Gastroesophageal sphincter (tissue), 3 donors: ENCODE data around the gene TMC1.

ENCODE experiments used
- CTCF ChIP-seq, 4 experiments: fragments of 200-600 bp in 2 of 4; fragments of 450-650 bp in 2 of 4; sonication (generic) in 1 of 4; IDR thresholded peaks; one replicate each; pipeline ENCODE4 v1.5.1; 2017 to 2019; ENCODE audit warnings: antibody characterized with exemption in 4 of 4, mild to moderate bottlenecking in 2 of 4, moderate library complexity in 2 of 4
- EP300 ChIP-seq: sonication (generic); formaldehyde crosslinking; IDR thresholded peaks from one replicate; pipeline ENCODE4 v1.6.1; 2017; ENCODE audit warnings: antibody characterized with exemption, mild to moderate bottlenecking
- POLR2A ChIP-seq, 2 donors: fragments of 450-650 bp; IDR thresholded peaks; one replicate each; pipeline ENCODE4 v1.6.1; 2017; ENCODE audit warnings: antibody characterized with exemption in 2 of 2, mild to moderate bottlenecking in 2 of 2, moderate library complexity in 1 of 2
- POLR2AphosphoS5 ChIP-seq: sonication (generic); formaldehyde crosslinking; IDR thresholded peaks from one replicate; pipeline ENCODE4 v1.6.1; 2017; ENCODE audit warnings: antibody characterized with exemption

GRCh38 chr9:72539824-72540347 lies 18.5 kb downstream of the TMC1 start:
- TF ChIP-seq CTCF (IDR thresholded peaks at IDR 0.05) (no peak), POLR2AphosphoS5 (no peak), POLR2A (IDR thresholded peaks at IDR 0.05) (no peak), EP300 (no peak)
